ENCODE results near the gene LIN52. TPM values are rescaled to one million over a fixed set of nuclear protein-coding genes. Genes with fewer than 3 reads are reported as not detected.

The LIN52 gene
- total and polyA plus RNA-seq, 2 experiments from 2014 or later = 8.6 to 10.8 TPM

DNA sequence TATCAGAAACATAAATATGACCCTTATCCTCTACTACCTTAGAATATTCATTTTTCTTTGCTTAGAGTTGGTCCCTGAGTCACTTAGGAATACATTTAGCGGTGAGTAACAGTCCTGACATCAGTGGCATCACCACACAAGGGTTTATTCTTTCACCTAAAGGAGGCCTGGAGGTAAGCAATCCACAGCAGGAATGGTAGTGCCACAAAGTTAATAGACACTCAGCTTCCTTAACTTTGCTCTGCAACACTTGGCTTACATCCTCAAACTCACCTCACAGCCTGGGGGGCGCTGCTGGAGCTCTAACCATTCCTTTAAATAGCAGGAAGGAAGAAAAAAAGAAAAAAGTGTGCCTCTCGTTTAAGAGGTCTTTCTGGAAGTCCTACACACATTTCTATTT lies 36.5 kb upstream of the LIN52 start:
- Mint-ChIP-seq H3K4me3 (no peak overlapping the region), H3K27me3 (ENCODE audit: insufficient read depth, low read depth, poor library complexity) (peaks cover 2% of the 10 kb centered on the region), H3K9me3 (no peaks in the 10 kb centered on the region), H3K36me3 (ENCODE audit: low read depth) (no peaks in the 10 kb centered on the region), H3K27ac (no peak overlapping the region), H3K4me1 (peaks cover 2% of the 10 kb centered on the region; the same call in 2 of the 3 replicates)
- Histone ChIP-seq H3F3A (replicated peaks; ENCODE audit: low read depth) (no peaks in the 10 kb centered on the region), H3K27ac (ENCODE audit: low read depth) (no peak overlapping the region), H3K36me3 (ENCODE audit: insufficient read depth) (no peaks in the 10 kb centered on the region), H3K4me1 (ENCODE audit: insufficient read depth) (no peaks in the 10 kb centered on the region), H3K79me2 (replicated peaks; ENCODE audit: insufficient read depth) (no peaks in the 10 kb centered on the region), H2AFZ (no peak overlapping the region), H4K20me1 (replicated peaks; ENCODE audit: insufficient read depth) (no peaks in the 10 kb centered on the region), H3K4me3 (no peak overlapping the region), H3K4me2 (no peak overlapping the region), H3K9me2 (ENCODE audit: insufficient read depth) (no peaks in the 10 kb centered on the region), H3K27me3 (ENCODE audit: insufficient read depth) (no peaks in the 10 kb centered on the region)
- TF ChIP-seq JUNB (IDR thresholded peaks at IDR 0.05; ENCODE audit: unreplicated experiment) = no peak
- TF ChIP-seq, protein P1, sequence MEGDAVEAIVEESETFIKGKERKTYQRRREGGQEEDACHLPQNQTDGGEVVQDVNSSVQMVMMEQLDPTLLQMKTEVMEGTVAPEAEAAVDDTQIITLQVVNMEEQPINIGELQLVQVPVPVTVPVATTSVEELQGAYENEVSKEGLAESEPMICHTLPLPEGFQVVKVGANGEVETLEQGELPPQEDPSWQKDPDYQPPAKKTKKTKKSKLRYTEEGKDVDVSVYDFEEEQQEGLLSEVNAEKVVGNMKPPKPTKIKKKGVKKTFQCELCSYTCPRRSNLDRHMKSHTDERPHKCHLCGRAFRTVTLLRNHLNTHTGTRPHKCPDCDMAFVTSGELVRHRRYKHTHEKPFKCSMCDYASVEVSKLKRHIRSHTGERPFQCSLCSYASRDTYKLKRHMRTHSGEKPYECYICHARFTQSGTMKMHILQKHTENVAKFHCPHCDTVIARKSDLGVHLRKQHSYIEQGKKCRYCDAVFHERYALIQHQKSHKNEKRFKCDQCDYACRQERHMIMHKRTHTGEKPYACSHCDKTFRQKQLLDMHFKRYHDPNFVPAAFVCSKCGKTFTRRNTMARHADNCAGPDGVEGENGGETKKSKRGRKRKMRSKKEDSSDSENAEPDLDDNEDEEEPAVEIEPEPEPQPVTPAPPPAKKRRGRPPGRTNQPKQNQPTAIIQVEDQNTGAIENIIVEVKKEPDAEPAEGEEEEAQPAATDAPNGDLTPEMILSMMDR (conservative IDR thresholded peaks at IDR 0.05; ENCODE audit: low read depth in 2 of 2) = peak; percentile 64
- DNase-seq (ENCODE audit: low spot score) (peak; percentile 73), ATAC-seq (peak; percentile 85)

GRCh38 chr14:74049876-74050495 lies 34.8 kb upstream of the LIN52 start:
- no peak for DNase-seq (ENCODE audit: low spot score)
- H3K4me2 ChIP-seq = no peak overlapping the region
- no peaks in the 10 kb centered on the region for H3K4me1 ChIP-seq (ENCODE audit: insufficient read depth)
- H3K27me3 ChIP-seq (ENCODE audit: insufficient read depth) = no peaks in the 10 kb centered on the region
- H3K36me3 ChIP-seq (ENCODE audit: insufficient read depth) = no peaks in the 10 kb centered on the region
- no peaks in the 10 kb centered on the region for H4K20me1 ChIP-seq (replicated peaks; ENCODE audit: insufficient read depth)
- no peaks in the 10 kb centered on the region for H3K36me3 Mint-ChIP-seq (ENCODE audit: low read depth)
- H3K4me1 Mint-ChIP-seq = peaks cover 2% of the 10 kb centered on the region; the same call in 2 of the 3 replicates
- H3K9me2 ChIP-seq (ENCODE audit: insufficient read depth) = no peaks in the 10 kb centered on the region
- peak overlapping the region; percentile 30; the same call in 1 of the 2 replicates for H2AFZ ChIP-seq
- H3K4me3 Mint-ChIP-seq = no peak overlapping the region
- H3K27ac ChIP-seq (ENCODE audit: low read depth) = no peak overlapping the region
- H3K79me2 ChIP-seq (replicated peaks; ENCODE audit: insufficient read depth) = no peaks in the 10 kb centered on the region
- H3F3A ChIP-seq (replicated peaks; ENCODE audit: low read depth) = no peaks in the 10 kb centered on the region
- ATAC-seq = no peak
- no peak overlapping the region for H3K4me3 ChIP-seq
- H3K9me3 Mint-ChIP-seq = no peaks in the 10 kb centered on the region; the same call in 2 of the 3 replicates
- H3K27me3 Mint-ChIP-seq (ENCODE audit: insufficient read depth, low read depth, poor library complexity) = no peaks in the 10 kb centered on the region
- no peak overlapping the region for H3K27ac Mint-ChIP-seq
- TF ChIP-seq ZNF331 (CRISPR knock-in tag; IDR thresholded peaks at IDR 0.05; ENCODE audit: low read depth) (no peak), ZNF114 (CRISPR knock-in tag; IDR thresholded peaks at IDR 0.05) (no peak), POLR2AphosphoS5 (IDR thresholded peaks at IDR 0.05; ENCODE audit: low read depth) (no peak), ZNF462 (CRISPR knock-in tag; IDR thresholded peaks at IDR 0.05) (no peak), STAT1 (IDR thresholded peaks at IDR 0.05; ENCODE audit: unreplicated experiment) (no peak), EZH2phosphoT487 (IDR thresholded peaks at IDR 0.05; ENCODE audit: unreplicated experiment) (no peak), EZH2 (IDR thresholded peaks at IDR 0.05; ENCODE audit: low read depth, unreplicated experiment) (no peak), ETS1 (IDR thresholded peaks at IDR 0.05) (no peak)
- TF ChIP-seq, protein P1 (conservative IDR thresholded peaks at IDR 0.05; ENCODE audit: low read depth in 2 of 2) = no peak

All from GM23338 (cell line).